ENCODE results near the gene ZNF341.

- TF ChIP-seq ZNF449 (tag by site-specific recombination; IDR thresholded peaks at IDR 0.05) (no peak), CTCF (tag by site-specific recombination; IDR thresholded peaks at IDR 0.05) (no peak), ZNF529 (tag by site-specific recombination; IDR thresholded peaks at IDR 0.05; ENCODE audit: insufficient replicate concordance) (no peak), ZNF747 (tag by site-specific recombination; IDR thresholded peaks at IDR 0.05) (no peak), ZNF521 (tag by site-specific recombination; IDR thresholded peaks at IDR 0.05) (no peak), ZNF23 (tag by site-specific recombination; IDR thresholded peaks at IDR 0.05; ENCODE audit: borderline replicate concordance) (no peak), YY1 (tag by site-specific recombination; IDR thresholded peaks at IDR 0.05) (no peak), ZNF169 (tag by site-specific recombination; IDR thresholded peaks at IDR 0.05) (no peak), REPIN1 (tag by site-specific recombination; IDR thresholded peaks at IDR 0.05; ENCODE audit: low read depth) (no peak), ZNF510 (tag by site-specific recombination; IDR thresholded peaks at IDR 0.05; ENCODE audit: insufficient replicate concordance) (no peak), REST (tag by site-specific recombination; IDR thresholded peaks at IDR 0.05) (no peak), ZEB2 (tag by site-specific recombination; IDR thresholded peaks at IDR 0.05) (no peak), ZBTB26 (tag by site-specific recombination; optimal IDR thresholded peaks at IDR 0.05) (no peak)
Measured at GRCh38 chr20:33783818-33784217, 52.0 kb downstream of the ZNF341 start.

All from HEK293 (cell line).